Measurements from ENCODE around the gene TMEM244.

Gene TMEM244

DNA sequence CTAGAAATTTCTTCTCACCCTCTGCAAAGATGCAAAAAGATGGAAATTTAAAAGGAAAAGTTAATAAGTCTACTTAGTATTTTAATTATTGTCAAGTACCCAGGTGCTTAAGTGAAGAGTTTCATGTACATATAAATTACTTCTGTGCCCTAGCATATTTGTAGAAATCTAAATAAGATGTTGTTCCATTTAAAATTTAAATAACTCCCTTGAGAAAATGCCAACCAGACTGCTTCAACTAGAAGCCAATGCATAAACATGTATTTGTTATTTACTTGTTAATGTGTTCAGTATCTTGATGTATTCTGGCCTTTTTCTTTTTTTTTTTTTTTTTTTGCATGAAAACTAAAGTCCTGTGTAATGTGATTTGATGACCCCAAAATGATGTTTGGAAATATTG, 6.3 kb upstream of the TMEM244 start:
- Histone ChIP-seq H3K4me2 (ENCODE audit: low read length) (no peak overlapping the region), H3K36me3 (replicated peaks; ENCODE audit: low read depth, low read length) (no peaks in the 10 kb centered on the region), H2AFZ (ENCODE audit: low read depth, low read length) (no peak overlapping the region), H3K27ac (ENCODE audit: low read length) (no peak overlapping the region), H3K9me3 (ENCODE audit: insufficient read depth, low read length) (no peaks in the 10 kb centered on the region), H4K20me1 (ENCODE audit: insufficient read depth, low read length) (no peaks in the 10 kb centered on the region), H3K9ac (ENCODE audit: low read length) (no peak overlapping the region), H3K4me3 (ENCODE audit: low read length) (no peak overlapping the region), H3K27me3 (ENCODE audit: low read depth, low read length) (no peaks in the 10 kb centered on the region), H3K79me2 (ENCODE audit: low read length) (no peaks in the 10 kb centered on the region), H3K4me1 (ENCODE audit: low read length) (peaks cover 12% of the 10 kb centered on the region)
- TF ChIP-seq EZH2phosphoT487 (IDR thresholded peaks at IDR 0.05; ENCODE audit: low read depth): no peak
- TF ChIP-seq, protein P1, sequence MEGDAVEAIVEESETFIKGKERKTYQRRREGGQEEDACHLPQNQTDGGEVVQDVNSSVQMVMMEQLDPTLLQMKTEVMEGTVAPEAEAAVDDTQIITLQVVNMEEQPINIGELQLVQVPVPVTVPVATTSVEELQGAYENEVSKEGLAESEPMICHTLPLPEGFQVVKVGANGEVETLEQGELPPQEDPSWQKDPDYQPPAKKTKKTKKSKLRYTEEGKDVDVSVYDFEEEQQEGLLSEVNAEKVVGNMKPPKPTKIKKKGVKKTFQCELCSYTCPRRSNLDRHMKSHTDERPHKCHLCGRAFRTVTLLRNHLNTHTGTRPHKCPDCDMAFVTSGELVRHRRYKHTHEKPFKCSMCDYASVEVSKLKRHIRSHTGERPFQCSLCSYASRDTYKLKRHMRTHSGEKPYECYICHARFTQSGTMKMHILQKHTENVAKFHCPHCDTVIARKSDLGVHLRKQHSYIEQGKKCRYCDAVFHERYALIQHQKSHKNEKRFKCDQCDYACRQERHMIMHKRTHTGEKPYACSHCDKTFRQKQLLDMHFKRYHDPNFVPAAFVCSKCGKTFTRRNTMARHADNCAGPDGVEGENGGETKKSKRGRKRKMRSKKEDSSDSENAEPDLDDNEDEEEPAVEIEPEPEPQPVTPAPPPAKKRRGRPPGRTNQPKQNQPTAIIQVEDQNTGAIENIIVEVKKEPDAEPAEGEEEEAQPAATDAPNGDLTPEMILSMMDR (IDR thresholded peaks at IDR 0.05; ENCODE audit: low read depth, low read length): no peak

DNA sequence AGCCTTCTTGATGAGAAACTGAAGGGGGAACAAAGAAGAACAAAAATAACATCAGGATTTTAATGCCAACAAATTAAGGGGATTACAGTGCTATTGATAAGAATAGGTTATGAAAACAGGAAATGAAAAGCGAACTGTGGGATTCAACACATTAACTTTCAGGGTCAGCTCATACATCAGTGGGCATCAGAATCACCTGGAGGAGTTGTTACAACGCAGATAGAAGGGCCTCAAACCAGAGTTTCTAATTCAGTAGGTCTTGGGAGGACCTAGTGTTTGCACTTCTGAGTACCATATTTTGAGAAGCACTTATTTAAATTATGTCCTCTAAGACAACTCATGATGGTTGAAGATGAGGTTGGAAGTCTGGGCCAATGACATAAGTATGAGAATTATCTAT, 5.6 kb upstream of the TMEM244 start:
- H3K27me3 ChIP-seq (ENCODE audit: low read depth, low read length): no peaks in the 10 kb centered on the region
- H3K27ac ChIP-seq (ENCODE audit: low read length): no peak overlapping the region
- H3K9me3 ChIP-seq (ENCODE audit: insufficient read depth, low read length): no peaks in the 10 kb centered on the region
- H3K9ac ChIP-seq (ENCODE audit: low read length): no peak overlapping the region
- H4K20me1 ChIP-seq (ENCODE audit: insufficient read depth, low read length): no peaks in the 10 kb centered on the region
- no peaks in the 10 kb centered on the region for H3K36me3 ChIP-seq (replicated peaks; ENCODE audit: low read depth, low read length)
- no peak overlapping the region for H2AFZ ChIP-seq (ENCODE audit: low read depth, low read length)
- TF ChIP-seq, protein P1 (IDR thresholded peaks at IDR 0.05; ENCODE audit: low read depth, low read length): no peak
- no peak for TF ChIP-seq EZH2phosphoT487 (IDR thresholded peaks at IDR 0.05; ENCODE audit: low read depth)
- H3K4me3 ChIP-seq (ENCODE audit: low read length): no peak overlapping the region
- no peaks in the 10 kb centered on the region for H3K79me2 ChIP-seq (ENCODE audit: low read length)
- H3K4me1 ChIP-seq (ENCODE audit: low read length): peaks cover 12% of the 10 kb centered on the region
- peak overlapping the region; percentile 5; the same call in 1 of the 2 replicates for H3K4me2 ChIP-seq (ENCODE audit: low read length)

DNA sequence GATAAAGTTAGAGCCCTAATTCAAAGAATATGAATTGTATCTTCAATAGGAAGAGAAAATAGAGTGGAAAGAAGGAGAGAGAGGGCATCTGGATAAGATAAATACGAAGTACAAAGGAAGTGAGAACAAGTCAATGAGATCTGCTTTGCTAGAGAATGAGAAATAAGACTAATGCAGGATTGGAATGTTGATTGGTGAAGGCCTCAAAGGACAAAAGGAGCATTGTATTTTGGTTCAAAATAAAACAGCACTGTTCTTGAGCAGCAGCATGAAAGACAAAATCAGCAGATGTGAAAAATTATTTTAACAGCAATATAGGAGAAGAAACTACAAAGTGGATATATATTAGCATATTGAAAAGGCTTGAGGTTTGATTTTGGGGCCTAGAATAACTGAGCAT, 5.1 kb upstream of the TMEM244 start:
- no peak overlapping the region for H3K4me3 ChIP-seq (ENCODE audit: low read length)
- H2AFZ ChIP-seq (ENCODE audit: low read depth, low read length): no peak overlapping the region
- peak overlapping the region; percentile 5; the same call in 1 of the 2 replicates for H3K4me2 ChIP-seq (ENCODE audit: low read length)
- no peaks in the 10 kb centered on the region for H3K36me3 ChIP-seq (replicated peaks; ENCODE audit: low read depth, low read length)
- H3K27ac ChIP-seq (ENCODE audit: low read length): no peak overlapping the region
- H3K79me2 ChIP-seq (ENCODE audit: low read length): no peaks in the 10 kb centered on the region
- no peak for TF ChIP-seq EZH2phosphoT487 (IDR thresholded peaks at IDR 0.05; ENCODE audit: low read depth)
- TF ChIP-seq, protein P1 (IDR thresholded peaks at IDR 0.05; ENCODE audit: low read depth, low read length): no peak
- no peaks in the 10 kb centered on the region for H3K9me3 ChIP-seq (ENCODE audit: insufficient read depth, low read length)
- no peaks in the 10 kb centered on the region for H4K20me1 ChIP-seq (ENCODE audit: insufficient read depth, low read length)
- no peak overlapping the region for H3K9ac ChIP-seq (ENCODE audit: low read length)
- no peaks in the 10 kb centered on the region for H3K27me3 ChIP-seq (ENCODE audit: low read depth, low read length)
- peaks cover 12% of the 10 kb centered on the region for H3K4me1 ChIP-seq (ENCODE audit: low read length)

DNA sequence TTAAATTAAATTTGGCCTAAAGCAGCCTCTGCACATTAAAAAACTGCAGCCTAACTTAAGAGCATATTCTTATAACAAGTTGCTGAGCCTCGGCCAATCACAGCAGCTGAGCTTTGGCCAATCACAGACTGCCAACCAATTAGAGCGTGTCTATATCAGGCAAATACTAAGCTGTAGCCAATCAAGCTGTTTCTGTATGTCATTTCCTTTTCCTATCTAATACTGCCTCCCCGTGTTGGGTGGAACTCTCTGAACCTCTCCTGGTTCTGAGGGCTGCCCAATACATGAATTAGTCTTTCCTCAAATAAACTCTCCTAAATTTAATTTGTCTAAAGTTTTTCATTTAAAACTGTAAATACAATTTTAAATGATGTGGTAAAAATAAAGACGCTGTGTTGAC, 3.9 kb upstream of the TMEM244 start:
- Histone ChIP-seq H3K4me3 (ENCODE audit: low read length) (no peak overlapping the region), H3K4me1 (ENCODE audit: low read length) (peaks cover 12% of the 10 kb centered on the region), H3K4me2 (ENCODE audit: low read length) (no peak overlapping the region), H3K36me3 (replicated peaks; ENCODE audit: low read depth, low read length) (no peaks in the 10 kb centered on the region), H4K20me1 (ENCODE audit: insufficient read depth, low read length) (no peaks in the 10 kb centered on the region), H3K9ac (ENCODE audit: low read length) (no peak overlapping the region), H3K79me2 (ENCODE audit: low read length) (no peaks in the 10 kb centered on the region), H3K27ac (ENCODE audit: low read length) (no peak overlapping the region), H2AFZ (ENCODE audit: low read depth, low read length) (no peak overlapping the region), H3K27me3 (ENCODE audit: low read depth, low read length) (no peaks in the 10 kb centered on the region), H3K9me3 (ENCODE audit: insufficient read depth, low read length) (no peaks in the 10 kb centered on the region)
- TF ChIP-seq, protein P1 (IDR thresholded peaks at IDR 0.05; ENCODE audit: low read depth, low read length): no peak
- TF ChIP-seq EZH2phosphoT487 (IDR thresholded peaks at IDR 0.05; ENCODE audit: low read depth): no peak

Measured in OCI-LY3 (cell line).